Gastrocnemius medialis (tissue), 4 donors: Measurements from ENCODE around the gene SORBS2. TPM values are rescaled to one million over a fixed set of nuclear protein-coding genes. Genes with fewer than 3 reads are reported as not detected.

Source experiments
- ATAC-seq, 2 donors: fragments of 150-250 bp; one replicate each; pipeline ENCODE4 v1.9.1; 2016
- DNase-seq, 2 donors: peaks; one replicate each; pipeline ENCODE4 v3.0.0-alpha.2; 2019
- H3K27ac ChIP-seq, 4 donors: fragments of 200-600 bp; sonication (generic); 1 replicate in 1 of 4; 2 replicates in 3 of 4; pipeline ENCODE4 v1.5.1; 2016 to 2018; ENCODE audit warnings: mild to moderate bottlenecking in 2 of 4, moderate library complexity in 1 of 4
- H3K27me3 ChIP-seq, 3 donors: fragments of 200-600 bp; sonication (generic) in 2 of 3; 1 replicate in 1 of 3; 2 replicates in 2 of 3; pipeline versions ENCODE4 v1.5.1 to v1.6.0; 2016 to 2019; ENCODE audit warnings: mild to moderate bottlenecking in 1 of 3, moderate library complexity in 1 of 3
- H3K36me3 ChIP-seq, 2 donors: fragments of 200-600 bp; sonication (generic) in 1 of 2; one replicate each; pipeline ENCODE4 v1.5.1; 2017 to 2018
- H3K4me1 ChIP-seq, 2 donors: fragments of 200-600 bp; sonication (generic) in 1 of 2; one replicate each; pipeline ENCODE4 v1.5.1; 2016 to 2017; ENCODE audit warnings: mild to moderate bottlenecking in 2 of 2
- H3K4me3 ChIP-seq, 4 donors: fragments of 200-600 bp; sonication (generic) in 3 of 4; 1 replicate in 1 of 4; 2 replicates in 3 of 4; pipeline ENCODE4 v1.5.1; 2016 to 2019; ENCODE audit warnings: mild to moderate bottlenecking in 2 of 4
- H3K9me3 ChIP-seq, 3 donors: fragments of 200-600 bp; sonication (generic) in 2 of 3; 1 replicate in 1 of 3; 2 replicates in 2 of 3; pipeline ENCODE4 v1.5.1; 2016 to 2019
- CTCF ChIP-seq, 5 experiments: fragments of 450-650 bp in 3 of 5; fragments of 200-600 bp in 2 of 5; sonication (generic) in 2 of 5; IDR thresholded peaks in 4 of 5; conservative IDR thresholded peaks in 1 of 5; 1 replicate in 4 of 5; 2 replicates in 1 of 5; pipeline ENCODE4 v1.5.1; 2016 to 2019; ENCODE audit warnings: antibody characterized with exemption in 5 of 5, mild to moderate bottlenecking in 3 of 5, moderate library complexity in 3 of 5
- POLR2A ChIP-seq, 2 donors: fragments of 450-650 bp; IDR thresholded peaks; one replicate each; pipeline ENCODE4 v1.6.1; 2017; ENCODE audit warnings: antibody characterized with exemption in 2 of 2, mild to moderate bottlenecking in 2 of 2, moderate library complexity in 2 of 2
- in situ Hi-C, 4 donors: fragments of 200-750 bp; cut with MboI; loops; one replicate each; pipeline versions ENCODE4 v1.15.0 to v1.8.0; 2017; ENCODE audit warnings: low sequenced_read_pairs in 4 of 4
- intact Hi-C: fragments of 100-400 bp; cut with DNase I; formaldehyde crosslinking; loops from one replicate; pipeline ENCODE4 v1.15.1; 2023; ENCODE audit warnings: low total_unique reads
- total RNA-seq, 4 donors: library from RNA; depleted of rRNA; stranded (reverse); fragments of >200 nt; gene quantifications; one replicate each; pipeline versions ENCODE4 v1.1.0 to v1.2.3, GENCODE V29; 2016

The SORBS2 gene
- total RNA-seq, 4 donors from 2014 or later = 15.3 to 64.5 (median 17.4) TPM

- no peaks in the 10 kb centered on the region for H3K36me3 ChIP-seq
- H3K27ac ChIP-seq = no peak overlapping the region
- ATAC-seq (no peak), DNase-seq (no peak)
- H3K27me3 ChIP-seq = peaks cover 0 to 3% (median 0%) of the 10 kb centered on the region in 3 donors
- intact Hi-C loops = no loop called here
- TF ChIP-seq POLR2A (IDR thresholded peaks at IDR 0.05) = no peak
- no peak for TF ChIP-seq CTCF (IDR thresholded peaks at IDR 0.05 in 4 of 5, conservative IDR thresholded peaks at IDR 0.05 in 1 of 5)
- no peak overlapping the region for H3K4me3 ChIP-seq
- in situ Hi-C loops = no loop called here
- no peaks in the 10 kb centered on the region for H3K4me1 ChIP-seq
- H3K9me3 ChIP-seq = no peaks in the 10 kb centered on the region
Observed at GRCh38 chr4:185796176-185796575, 15.8 kb downstream of the SORBS2 start.

DNA sequence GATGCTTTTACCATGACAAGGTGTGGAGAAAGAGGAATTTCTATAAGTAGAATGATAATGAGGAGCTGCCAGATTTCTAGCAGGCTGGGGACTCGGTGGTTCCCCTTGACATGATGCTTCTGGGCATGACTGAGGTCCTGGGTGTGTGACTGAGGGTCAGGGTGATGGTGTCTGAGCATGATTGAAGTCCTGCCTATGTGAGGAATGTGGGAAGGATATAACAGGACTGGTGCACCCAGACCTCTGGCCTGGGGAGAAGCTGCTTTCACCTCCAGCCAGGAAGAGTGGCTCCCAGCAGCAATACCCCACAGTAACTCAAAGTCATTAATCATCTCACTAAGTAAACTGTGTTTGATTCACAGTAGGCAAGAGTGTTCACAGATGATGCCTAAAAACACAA, 17.4 kb downstream of the SORBS2 start:
- in situ Hi-C loops (no loop called here), intact Hi-C loops (no loop called here)
- Histone ChIP-seq H3K9me3 (no peaks in the 10 kb centered on the region), H3K4me1 (no peaks in the 10 kb centered on the region), H3K27me3 (peaks cover 0 to 3% (median 0%) of the 10 kb centered on the region in 3 donors), H3K36me3 (no peaks in the 10 kb centered on the region), H3K27ac (no peak overlapping the region), H3K4me3 (no peak overlapping the region)
- no peak for ATAC-seq
- DNase-seq = no peak
- no peak for TF ChIP-seq POLR2A (IDR thresholded peaks at IDR 0.05)
- TF ChIP-seq CTCF (IDR thresholded peaks at IDR 0.05 in 4 of 5, conservative IDR thresholded peaks at IDR 0.05 in 1 of 5) = no peak

- Histone ChIP-seq H3K9me3 (no peaks in the 10 kb centered on the region), H3K36me3 (no peaks in the 10 kb centered on the region), H3K27me3 (peaks cover 0 to 3% (median 0%) of the 10 kb centered on the region in 3 donors), H3K27ac (no peak overlapping the region), H3K4me1 (no peaks in the 10 kb centered on the region), H3K4me3 (no peak overlapping the region)
- TF ChIP-seq POLR2A (IDR thresholded peaks at IDR 0.05) = no peak
- TF ChIP-seq CTCF (IDR thresholded peaks at IDR 0.05 in 4 of 5, conservative IDR thresholded peaks at IDR 0.05 in 1 of 5) = no peak
- intact Hi-C loops (no loop called here), in situ Hi-C loops (no loop called here)
- no peak for ATAC-seq
- no peak for DNase-seq
Observed at GRCh38 chr4:185793716-185794115, 18.3 kb downstream of the SORBS2 start.

- intact Hi-C loops = no loop called here
Observed at GRCh38 chr4:185793116-185793485, 18.9 kb downstream of the SORBS2 start.

More at GRCh38 chr4:185793116-185793485, 18.9 kb downstream of the SORBS2 start:
- TF ChIP-seq CTCF (IDR thresholded peaks at IDR 0.05 in 4 of 5, conservative IDR thresholded peaks at IDR 0.05 in 1 of 5) (no peak), POLR2A (IDR thresholded peaks at IDR 0.05) (no peak)
- H3K27me3 ChIP-seq = peaks cover 0 to 3% (median 0%) of the 10 kb centered on the region in 3 donors
- DNase-seq (no peak), ATAC-seq (no peak)
- no peaks in the 10 kb centered on the region for H3K4me1 ChIP-seq
- no peak overlapping the region for H3K27ac ChIP-seq
- no peak overlapping the region for H3K4me3 ChIP-seq
- no peaks in the 10 kb centered on the region for H3K36me3 ChIP-seq
- H3K9me3 ChIP-seq = no peaks in the 10 kb centered on the region
- in situ Hi-C loops = no loop called here
